ENCODE results near the gene IFT80. TPM values are rescaled to one million over a fixed set of nuclear protein-coding genes. Genes with fewer than 3 reads are reported as not detected.

The IFT80 gene
- total and polyA plus RNA-seq, 2 donors (not counting 1 experiment from before 2014, with no cell fraction given), result 17.7 to 44.1 TPM

GRCh38 chr3:160395297-160395696 lies 3.7 kb downstream of the IFT80 start:
- Mint-ChIP-seq H3K27ac (no peak overlapping the region), H3K9me3 (ENCODE audit: insufficient read depth) (no peaks in the 10 kb centered on the region), H3K4me1 (peaks cover 23% of the 10 kb centered on the region), H3K4me3 (no peak overlapping the region), H3K27me3 (no peaks in the 10 kb centered on the region)
- POLR2A ChIA-PET, result no interaction called here
- Histone ChIP-seq H3K9ac (ENCODE audit: low read length) (no peak overlapping the region), H3K4me2 (replicated peaks; ENCODE audit: low read depth, low read length, poor library complexity, severe bottlenecking) (no peak overlapping the region), H3K27me3 (replicated peaks in 1 of 4; ENCODE audit: control extremely low read depth in 1 of 4, control insufficient read depth in 3 of 4, insufficient read depth in 4 of 4, low read length in 3 of 4) (no peaks in the 10 kb centered on the region), H2AFZ (ENCODE audit: insufficient read depth, low read depth, low read length, poor library complexity, severe bottlenecking) (no peak overlapping the region), H3K27ac (ENCODE audit: low read length in 2 of 2) (no peak overlapping the region), H4K20me1 (ENCODE audit: control insufficient read depth, insufficient read depth, low read length, poor library complexity, severe bottlenecking) (peaks cover 2% of the 10 kb centered on the region), H3K4me1 (ENCODE audit: control insufficient read depth in 2 of 2, insufficient read depth in 2 of 2, low read length in 2 of 2) (peaks cover 8 to 11% of the 10 kb centered on the region in 2 donors), H3K79me2 (ENCODE audit: control insufficient read depth, insufficient read depth, low read length) (peaks cover 41% of the 10 kb centered on the region), H3K9me3 (ENCODE audit: control extremely low read depth in 1 of 3, control insufficient read depth in 2 of 3, insufficient read depth in 1 of 3, low read length in 2 of 3) (no peaks in the 10 kb centered on the region), H3K36me3 (replicated peaks in 1 of 2; ENCODE audit: control extremely low read depth in 1 of 2, control insufficient read depth in 1 of 2, extremely low read depth in 1 of 2, insufficient read depth in 2 of 2, low read length in 1 of 2) (no peaks in the 10 kb centered on the region), H3K4me3 (ENCODE audit: control extremely low read depth in 1 of 5, extremely low read depth in 1 of 5, insufficient read depth in 1 of 5, low read depth in 2 of 5, low read length in 4 of 5) (no peak overlapping the region)
- CTCF ChIA-PET, result interaction anchor here (1.4 kb wide), 1 partner anchor 18 kb away, joined by 6 read pairs; no protein-coding TSS in a partner anchor
- TF ChIP-seq EZH2 (IDR thresholded peaks at IDR 0.05; ENCODE audit: borderline replicate concordance, insufficient read depth, low read depth, low read length, poor library complexity, severe bottlenecking), result no peak
- TF ChIP-seq, protein P1, sequence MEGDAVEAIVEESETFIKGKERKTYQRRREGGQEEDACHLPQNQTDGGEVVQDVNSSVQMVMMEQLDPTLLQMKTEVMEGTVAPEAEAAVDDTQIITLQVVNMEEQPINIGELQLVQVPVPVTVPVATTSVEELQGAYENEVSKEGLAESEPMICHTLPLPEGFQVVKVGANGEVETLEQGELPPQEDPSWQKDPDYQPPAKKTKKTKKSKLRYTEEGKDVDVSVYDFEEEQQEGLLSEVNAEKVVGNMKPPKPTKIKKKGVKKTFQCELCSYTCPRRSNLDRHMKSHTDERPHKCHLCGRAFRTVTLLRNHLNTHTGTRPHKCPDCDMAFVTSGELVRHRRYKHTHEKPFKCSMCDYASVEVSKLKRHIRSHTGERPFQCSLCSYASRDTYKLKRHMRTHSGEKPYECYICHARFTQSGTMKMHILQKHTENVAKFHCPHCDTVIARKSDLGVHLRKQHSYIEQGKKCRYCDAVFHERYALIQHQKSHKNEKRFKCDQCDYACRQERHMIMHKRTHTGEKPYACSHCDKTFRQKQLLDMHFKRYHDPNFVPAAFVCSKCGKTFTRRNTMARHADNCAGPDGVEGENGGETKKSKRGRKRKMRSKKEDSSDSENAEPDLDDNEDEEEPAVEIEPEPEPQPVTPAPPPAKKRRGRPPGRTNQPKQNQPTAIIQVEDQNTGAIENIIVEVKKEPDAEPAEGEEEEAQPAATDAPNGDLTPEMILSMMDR (IDR thresholded peaks at IDR 0.05), result no peak
- intact Hi-C loops (cut with micrococcal nuclease), result loop anchor here (5.0 kb wide), 3 partner anchors 383 to 1593 kb away; partner anchors contain the start of genes MFSD1 and NMD3
- DNase-seq (no peak), ATAC-seq (ENCODE audit: low read depth) (no peak)

DNA sequence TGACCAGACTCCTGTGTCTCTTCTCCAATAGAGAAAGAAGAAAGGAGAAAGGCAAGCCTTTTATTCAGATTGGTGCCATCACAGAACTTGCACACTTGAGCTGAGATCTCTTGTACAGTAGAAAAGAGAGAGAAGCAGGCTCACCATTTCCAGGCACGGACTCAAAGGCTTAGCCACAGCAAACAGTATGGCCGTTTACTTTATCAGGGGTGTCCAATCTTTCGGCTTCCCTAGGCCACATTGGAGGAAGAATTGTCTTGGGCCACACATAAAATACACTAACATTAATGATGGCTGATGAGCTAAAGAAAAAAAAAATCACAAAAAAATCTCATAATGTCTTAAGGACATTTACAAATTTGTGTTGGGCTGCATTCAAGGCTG lies 5.0 kb downstream of the IFT80 start:
- no peaks in the 10 kb centered on the region for H3K9me3 Mint-ChIP-seq (ENCODE audit: insufficient read depth)
- intact Hi-C loops (cut with micrococcal nuclease), result no loop called here
- Histone ChIP-seq H3K4me1 (ENCODE audit: control insufficient read depth in 2 of 2, insufficient read depth in 2 of 2, low read length in 2 of 2) (peaks cover 7 to 8% of the 10 kb centered on the region in 2 donors), H3K27ac (ENCODE audit: low read length in 2 of 2) (no peak overlapping the region), H3K4me3 (ENCODE audit: control extremely low read depth in 1 of 5, extremely low read depth in 1 of 5, insufficient read depth in 1 of 5, low read depth in 2 of 5, low read length in 4 of 5) (no peak overlapping the region), H3K27me3 (replicated peaks in 1 of 4; ENCODE audit: control extremely low read depth in 1 of 4, control insufficient read depth in 3 of 4, insufficient read depth in 4 of 4, low read length in 3 of 4) (no peaks in the 10 kb centered on the region), H3K9me3 (ENCODE audit: control extremely low read depth in 1 of 3, control insufficient read depth in 2 of 3, insufficient read depth in 1 of 3, low read length in 2 of 3) (no peaks in the 10 kb centered on the region), H3K36me3 (replicated peaks in 1 of 2; ENCODE audit: control extremely low read depth in 1 of 2, control insufficient read depth in 1 of 2, extremely low read depth in 1 of 2, insufficient read depth in 2 of 2, low read length in 1 of 2) (no peaks in the 10 kb centered on the region), H3K79me2 (ENCODE audit: control insufficient read depth, insufficient read depth, low read length) (peaks cover 45% of the 10 kb centered on the region), H3K9ac (ENCODE audit: low read length) (no peak overlapping the region), H3K4me2 (replicated peaks; ENCODE audit: low read depth, low read length, poor library complexity, severe bottlenecking) (no peak overlapping the region), H4K20me1 (ENCODE audit: control insufficient read depth, insufficient read depth, low read length, poor library complexity, severe bottlenecking) (no peaks in the 10 kb centered on the region), H2AFZ (ENCODE audit: insufficient read depth, low read depth, low read length, poor library complexity, severe bottlenecking) (no peak overlapping the region)
- H3K27me3 Mint-ChIP-seq, result no peaks in the 10 kb centered on the region
- ChIA-PET CTCF (interaction anchor here (0.6 to 0.8 kb wide), 2 partner anchors 13 to 362 kb away, joined by 3 to 10 read pairs; no protein-coding TSS in a partner anchor), POLR2A (no interaction called here)
- TF ChIP-seq, protein P1 (IDR thresholded peaks at IDR 0.05), result no peak
- TF ChIP-seq EZH2 (IDR thresholded peaks at IDR 0.05; ENCODE audit: borderline replicate concordance, insufficient read depth, low read depth, low read length, poor library complexity, severe bottlenecking), result no peak
- H3K27ac Mint-ChIP-seq, result no peak overlapping the region
- DNase-seq, result no peak
- no peak for ATAC-seq (ENCODE audit: low read depth)
- H3K4me1 Mint-ChIP-seq, result peaks cover 21% of the 10 kb centered on the region
- H3K4me3 Mint-ChIP-seq, result no peak overlapping the region
- WGBS (ENCODE audit: insufficient coverage), result no CpG with 5 or more reads among the region's 3 CpGs
